MM.1S (cell line): ENCODE results near the gene FHIT.

Experiments
- EZH2 ChIP-seq: fragments of 300-600 bp; sonication (generic); optimal IDR thresholded peaks from 2 replicates; pipeline ENCODE3; 2017; ENCODE audit warnings: low read depth, mild to moderate bottlenecking, antibody characterized with exemption, low read length, mixed read lengths
- EZH2phosphoT487 ChIP-seq: fragments of 300-600 bp; sonication (generic); IDR thresholded peaks from 2 replicates; pipeline ENCODE4 v1.6.1; 2018; ENCODE audit warnings: antibody characterized with exemption, low read length
- TF ChIP-seq, protein P1 (sequence below): fragments of 300-600 bp; sonication (generic); IDR thresholded peaks from 2 replicates; pipeline ENCODE4 v1.5.1; 2016; ENCODE audit warnings: antibody characterized with exemption, low read length, mixed read lengths

DNA sequence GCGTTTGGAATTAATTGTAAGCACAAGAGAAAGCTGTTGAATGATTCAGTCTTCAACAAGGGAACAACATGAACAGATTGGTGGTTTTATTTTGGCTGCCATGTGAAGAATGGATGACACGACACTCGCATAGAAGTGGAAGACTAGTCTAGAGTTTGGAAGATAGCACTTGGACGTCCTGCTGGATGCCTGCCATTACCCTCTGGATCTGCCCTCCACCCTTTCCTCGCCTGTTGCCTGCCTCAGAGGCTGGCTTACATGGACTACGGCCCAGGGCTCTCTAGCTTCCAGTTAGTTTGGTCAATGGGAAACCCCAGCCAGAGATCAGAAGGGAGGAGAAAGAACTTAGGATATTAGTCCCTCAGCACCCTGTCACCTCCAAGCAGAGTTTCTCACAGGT lies 493.5 kb downstream of the FHIT start:
- TF ChIP-seq, protein P1, sequence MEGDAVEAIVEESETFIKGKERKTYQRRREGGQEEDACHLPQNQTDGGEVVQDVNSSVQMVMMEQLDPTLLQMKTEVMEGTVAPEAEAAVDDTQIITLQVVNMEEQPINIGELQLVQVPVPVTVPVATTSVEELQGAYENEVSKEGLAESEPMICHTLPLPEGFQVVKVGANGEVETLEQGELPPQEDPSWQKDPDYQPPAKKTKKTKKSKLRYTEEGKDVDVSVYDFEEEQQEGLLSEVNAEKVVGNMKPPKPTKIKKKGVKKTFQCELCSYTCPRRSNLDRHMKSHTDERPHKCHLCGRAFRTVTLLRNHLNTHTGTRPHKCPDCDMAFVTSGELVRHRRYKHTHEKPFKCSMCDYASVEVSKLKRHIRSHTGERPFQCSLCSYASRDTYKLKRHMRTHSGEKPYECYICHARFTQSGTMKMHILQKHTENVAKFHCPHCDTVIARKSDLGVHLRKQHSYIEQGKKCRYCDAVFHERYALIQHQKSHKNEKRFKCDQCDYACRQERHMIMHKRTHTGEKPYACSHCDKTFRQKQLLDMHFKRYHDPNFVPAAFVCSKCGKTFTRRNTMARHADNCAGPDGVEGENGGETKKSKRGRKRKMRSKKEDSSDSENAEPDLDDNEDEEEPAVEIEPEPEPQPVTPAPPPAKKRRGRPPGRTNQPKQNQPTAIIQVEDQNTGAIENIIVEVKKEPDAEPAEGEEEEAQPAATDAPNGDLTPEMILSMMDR, result no peak
- no peak for TF ChIP-seq EZH2phosphoT487
- TF ChIP-seq EZH2, result no peak
